Esophagus squamous epithelium (tissue), 5 donors: ENCODE data around the gene CCDC187. TPM values are rescaled to one million over a fixed set of nuclear protein-coding genes. Genes with fewer than 3 reads are reported as not detected.

Experiments used
- DNase-seq: peaks from one replicate; lab custom pipeline; 2025; lab: John Stamatoyannopoulos, UW
- H3K27ac ChIP-seq, 4 donors: fragments of 200-600 bp; sonication (generic); one replicate each; pipeline ENCODE4 v1.5.1; 2016 to 2019; ENCODE audit warnings: mild to moderate bottlenecking in 1 of 4
- H3K27me3 ChIP-seq, 4 donors: fragments of 200-600 bp; sonication (generic); 1 replicate in 3 of 4; 2 replicates in 1 of 4; pipeline versions ENCODE4 v1.5.1 to v1.6.0; 2017 to 2021; ENCODE audit warnings: antibody characterized with exemption in 1 of 4
- H3K36me3 ChIP-seq, 3 donors: fragments of 200-600 bp; sonication (generic); one replicate each; pipeline ENCODE4 v1.5.1; 2016 to 2019
- H3K4me1 ChIP-seq, 3 donors: fragments of 200-600 bp; sonication (generic); one replicate each; pipeline ENCODE4 v1.5.1; 2017 to 2019
- H3K4me3 ChIP-seq, 4 donors: fragments of 200-600 bp; sonication (generic); 1 replicate in 3 of 4; 2 replicates in 1 of 4; pipeline ENCODE4 v1.5.1; 2016 to 2019; ENCODE audit warnings: mild to moderate bottlenecking in 2 of 4, moderate library complexity in 1 of 4
- H3K9me3 ChIP-seq, 3 donors: fragments of 200-600 bp; sonication (generic); one replicate each; pipeline ENCODE4 v1.5.1; 2016 to 2019
- POLR2A ChIP-seq, 4 donors: fragments of 450-650 bp; IDR thresholded peaks; one replicate each; pipeline ENCODE4 v1.6.1; 2017; ENCODE audit warnings: antibody characterized with exemption in 4 of 4, mild to moderate bottlenecking in 4 of 4, moderate library complexity in 3 of 4
- WGBS, 2 donors: methylation state at CpG; one replicate each; pipeline ENCODE4 v1.1.5; 2018; 5-methylcytosine and 5-hydroxymethylcytosine counted together
- intact Hi-C: fragments of 100-400 bp; cut with DNase I; formaldehyde crosslinking; loops from one replicate; pipeline ENCODE4 v1.15.0; 2022
- total RNA-seq, 4 donors: library from RNA; depleted of rRNA; stranded (reverse); fragments of >200 nt; gene quantifications; one replicate each; pipeline ENCODE4 v1.1.0, GENCODE V29; 2016
- TF ChIP-seq, protein P1 (sequence below), 6 experiments: fragments of 450-650 bp in 4 of 6; fragments of 200-600 bp in 2 of 6; sonication (generic) in 2 of 6; IDR thresholded peaks; one replicate each; pipeline ENCODE4 v1.5.1; 2016 to 2019; ENCODE audit warnings: antibody characterized with exemption in 6 of 6, mild to moderate bottlenecking in 4 of 6, moderate library complexity in 4 of 6
- donor health status: DM: yes; HTN: yes; CAD: no.

The CCDC187 gene
- total RNA-seq, 4 donors from 2014 or later = not detected

- TF ChIP-seq POLR2A (IDR thresholded peaks at IDR 0.05) = no peak
- TF ChIP-seq, protein P1, sequence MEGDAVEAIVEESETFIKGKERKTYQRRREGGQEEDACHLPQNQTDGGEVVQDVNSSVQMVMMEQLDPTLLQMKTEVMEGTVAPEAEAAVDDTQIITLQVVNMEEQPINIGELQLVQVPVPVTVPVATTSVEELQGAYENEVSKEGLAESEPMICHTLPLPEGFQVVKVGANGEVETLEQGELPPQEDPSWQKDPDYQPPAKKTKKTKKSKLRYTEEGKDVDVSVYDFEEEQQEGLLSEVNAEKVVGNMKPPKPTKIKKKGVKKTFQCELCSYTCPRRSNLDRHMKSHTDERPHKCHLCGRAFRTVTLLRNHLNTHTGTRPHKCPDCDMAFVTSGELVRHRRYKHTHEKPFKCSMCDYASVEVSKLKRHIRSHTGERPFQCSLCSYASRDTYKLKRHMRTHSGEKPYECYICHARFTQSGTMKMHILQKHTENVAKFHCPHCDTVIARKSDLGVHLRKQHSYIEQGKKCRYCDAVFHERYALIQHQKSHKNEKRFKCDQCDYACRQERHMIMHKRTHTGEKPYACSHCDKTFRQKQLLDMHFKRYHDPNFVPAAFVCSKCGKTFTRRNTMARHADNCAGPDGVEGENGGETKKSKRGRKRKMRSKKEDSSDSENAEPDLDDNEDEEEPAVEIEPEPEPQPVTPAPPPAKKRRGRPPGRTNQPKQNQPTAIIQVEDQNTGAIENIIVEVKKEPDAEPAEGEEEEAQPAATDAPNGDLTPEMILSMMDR (IDR thresholded peaks at IDR 0.05) = no peak
- H3K4me3 ChIP-seq = no peak overlapping the region
- H3K9me3 ChIP-seq = no peaks in the 10 kb centered on the region
- H3K36me3 ChIP-seq = peaks cover 0 to 24% (median 0%) of the 10 kb centered on the region in 3 donors
- 80% methylated on average over 2 of the region's 23 CpGs; no CpG with 5 or more reads in 1 of the 2 donors for WGBS, 2 donors
- peaks cover 0 to 12% (median 3%) of the 10 kb centered on the region in 3 donors for H3K4me1 ChIP-seq
- intact Hi-C loops = no loop called here
- H3K27ac ChIP-seq = peak overlapping the region in 1 of 4 donors; percentile 17
- no peak for DNase-seq
- peaks cover 0 to under 1% (median 0%) of the 10 kb centered on the region in 4 donors for H3K27me3 ChIP-seq
Observed at GRCh38 chr9:136336881-136337280, 33.0 kb upstream of the CCDC187 start.

- Histone ChIP-seq H3K27ac (peak overlapping the region in 1 of 4 donors; percentile 39), H3K36me3 (peaks cover 0 to 24% (median 0%) of the 10 kb centered on the region in 3 donors)
- 71% methylated on average over 17 of the region's 30 CpGs; no CpG with 5 or more reads in 1 of the 2 donors for WGBS, 2 donors
Observed at GRCh38 chr9:136336156-136336870, 32.4 kb upstream of the CCDC187 start.

GRCh38 chr9:136335296-136336155 is 31.6 kb upstream of the CCDC187 start:
- Histone ChIP-seq H3K27me3 (no peaks in the 10 kb centered on the region), H3K4me1 (peaks cover 0 to 11% (median 0%) of the 10 kb centered on the region in 3 donors), H3K9me3 (no peaks in the 10 kb centered on the region), H3K36me3 (peaks cover 0 to 24% (median 0%) of the 10 kb centered on the region in 3 donors), H3K27ac (peak overlapping the region in 1 of 4 donors; percentile 39), H3K4me3 (no peak overlapping the region)
- intact Hi-C loops = no loop called here
- TF ChIP-seq POLR2A (IDR thresholded peaks at IDR 0.05) = no peak
- TF ChIP-seq, protein P1 (IDR thresholded peaks at IDR 0.05) = no peak
- no peak for DNase-seq
- WGBS, 2 donors = 81% methylated on average over 6 of the region's 26 CpGs; no CpG with 5 or more reads in 1 of the 2 donors

More at GRCh38 chr9:136336156-136336870, 32.4 kb upstream of the CCDC187 start:
- no peak for DNase-seq
- intact Hi-C loops = no loop called here
- no peaks in the 10 kb centered on the region for H3K27me3 ChIP-seq
- no peak for TF ChIP-seq POLR2A (IDR thresholded peaks at IDR 0.05)
- TF ChIP-seq, protein P1 (IDR thresholded peaks at IDR 0.05) = no peak
- peaks cover 0 to 11% (median 0%) of the 10 kb centered on the region in 3 donors for H3K4me1 ChIP-seq
- no peak overlapping the region for H3K4me3 ChIP-seq
- H3K9me3 ChIP-seq = no peaks in the 10 kb centered on the region

- Histone ChIP-seq H3K9me3 (no peaks in the 10 kb centered on the region), H3K27me3 (no peaks in the 10 kb centered on the region), H3K27ac (no peak overlapping the region), H3K4me3 (no peak overlapping the region), H3K36me3 (peaks cover 0 to 24% (median 0%) of the 10 kb centered on the region in 3 donors), H3K4me1 (peaks cover 0 to 18% (median 0%) of the 10 kb centered on the region in 3 donors)
- intact Hi-C loops = no loop called here
- no CpG with 5 or more reads among the region's 21 CpGs for WGBS, 2 donors
- TF ChIP-seq, protein P1 (IDR thresholded peaks at IDR 0.05) = no peak
- TF ChIP-seq POLR2A (IDR thresholded peaks at IDR 0.05) = no peak
- no peak for DNase-seq
Observed at GRCh38 chr9:136334541-136334940, 30.6 kb upstream of the CCDC187 start.
